LNCaP clone FGC (cell line): ENCODE data around the gene CSPG4.
"Not testable (repeated sequence)": the region's sequence is repeated elsewhere in the genome, so short reads cannot be mapped to it uniquely, and the experiment has no call there.

Source experiments
- DNase-seq: peaks from one replicate; pipeline ENCODE4 v3.0.0-alpha.2; 2011; ENCODE audit warnings: low read depth
- H3K4me3 ChIP-seq: 2 replicates; pipeline ENCODE4 v1.5.1; 2011; ENCODE audit warnings: mild to moderate bottlenecking, low read depth, low read length, control low read depth
- CTCF ChIP-seq: IDR thresholded peaks from 2 replicates; pipeline ENCODE4 v1.5.1; 2012; ENCODE audit warnings: mild to moderate bottlenecking; ENCODE audit not compliant: control insufficient read depth, insufficient read depth; ENCODE audit errors: extremely low read depth

The CSPG4 gene

GRCh38 chr15:75714195-75714594 lies 1.5 kb upstream of the CSPG4 start:
- TF ChIP-seq CTCF = no peak
- H3K4me3 ChIP-seq = no peak overlapping the region
- DNase-seq = no peak

DNA sequence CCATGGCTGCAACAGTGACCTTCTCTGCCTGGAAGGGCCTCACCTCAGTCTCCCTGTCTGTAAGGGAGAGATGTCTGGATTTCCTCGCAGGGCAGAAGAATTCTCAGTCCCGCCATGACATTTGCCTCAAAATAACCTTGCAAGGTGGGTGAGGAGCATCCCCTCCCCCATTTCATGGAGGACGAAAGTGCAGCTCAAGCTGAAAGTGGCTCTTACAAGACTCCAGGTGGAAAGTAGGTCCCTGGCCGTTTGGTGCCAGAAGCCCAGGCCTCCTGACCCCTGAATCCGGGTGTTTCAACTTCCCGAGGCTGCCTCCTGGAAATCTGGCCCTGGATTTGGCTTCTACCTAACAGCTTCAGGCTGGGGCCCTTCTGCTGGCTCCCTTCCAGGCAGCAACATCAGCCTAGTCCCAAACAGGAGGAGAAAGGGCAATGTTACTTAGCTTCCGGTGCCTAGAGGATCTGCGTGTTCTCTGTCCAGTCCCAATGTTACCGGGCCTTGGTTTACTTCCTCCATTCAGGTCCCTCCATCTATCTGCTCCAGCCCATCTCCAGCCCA lies 769 bp upstream of the CSPG4 start:
- TF ChIP-seq CTCF = no peak
- DNase-seq = no peak
- no peak overlapping the region for H3K4me3 ChIP-seq

- DNase-seq, H3K4me3 ChIP-seq: not testable (repeated sequence)
Measured at GRCh38 chr15:75711495-75711894, 1.2 kb downstream of the CSPG4 start.

DNA sequence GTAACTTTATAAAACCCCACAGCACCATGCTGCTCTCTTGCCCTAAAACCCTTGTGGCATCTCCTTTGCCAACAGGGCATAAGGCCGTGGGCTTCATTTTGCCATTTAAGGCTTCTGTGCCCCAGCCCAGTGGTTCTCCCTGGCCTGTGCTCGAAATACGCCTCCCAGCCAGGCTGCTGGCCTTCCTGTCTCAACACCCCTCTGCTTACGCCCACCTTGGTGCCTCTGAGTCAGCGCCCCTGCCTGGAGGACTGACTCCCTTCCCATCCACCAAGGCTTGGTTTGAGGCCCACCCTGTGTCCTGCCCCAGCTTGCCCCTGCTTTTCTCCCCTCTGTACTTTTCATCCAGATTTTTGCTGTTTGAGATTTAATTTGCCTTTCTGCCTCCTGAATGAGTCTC lies 1.8 kb downstream of the CSPG4 start:
- H3K4me3 ChIP-seq, DNase-seq: not testable (repeated sequence)

- DNase-seq, H3K4me3 ChIP-seq: not testable (repeated sequence)
Measured at GRCh38 chr15:75709458-75709857, 3.2 kb downstream of the CSPG4 start.

GRCh38 chr15:75706682-75706954 lies 6.0 kb downstream of the CSPG4 start:
- no peak for DNase-seq
- no peak for TF ChIP-seq CTCF
- H3K4me3 ChIP-seq = no peak overlapping the region

DNA sequence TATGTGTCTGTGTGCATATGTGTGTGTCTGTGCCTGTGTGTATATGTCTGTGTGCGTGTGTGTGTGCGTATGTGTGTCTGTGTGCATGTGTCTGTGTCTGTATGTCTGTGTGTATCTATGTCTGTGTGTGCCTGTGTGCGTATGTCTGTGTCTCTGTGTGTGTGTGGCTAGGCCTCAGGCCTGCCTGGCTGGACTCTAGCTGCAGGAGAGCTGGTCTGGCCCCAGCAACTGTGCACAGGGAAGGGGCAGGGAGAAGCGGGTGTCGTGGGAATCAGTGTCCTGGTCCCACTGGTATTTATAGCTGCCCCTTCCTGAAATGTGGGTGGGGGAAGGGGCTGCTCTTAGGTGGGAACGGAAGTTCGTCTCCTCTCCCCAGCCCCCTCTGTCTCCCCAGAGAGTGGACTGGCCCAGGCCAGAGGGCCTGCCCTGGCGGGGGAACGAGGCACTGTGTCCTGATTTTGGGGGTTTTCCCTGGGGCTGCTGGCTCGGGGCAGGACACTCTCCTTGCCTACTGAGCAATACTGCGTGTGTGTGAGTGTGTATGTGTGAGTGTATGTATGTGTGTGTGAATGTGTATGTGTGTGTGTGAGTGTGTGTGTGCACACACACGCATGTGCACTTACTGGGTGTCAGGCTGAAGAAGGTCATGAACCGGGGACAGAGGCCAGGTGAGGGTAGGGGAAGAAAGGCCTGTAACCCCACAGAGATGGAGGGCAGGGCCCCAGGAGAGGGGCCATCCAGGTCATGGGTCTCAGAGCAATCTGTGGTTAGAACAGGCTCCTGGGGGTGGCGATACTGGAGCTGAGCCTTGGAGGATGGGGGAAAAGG lies 6.6 kb downstream of the CSPG4 start:
- TF ChIP-seq CTCF = no peak
- H3K4me3 ChIP-seq = no peak overlapping the region
- DNase-seq = no peak

- H3K4me3 ChIP-seq, DNase-seq: not testable (repeated sequence)
Measured at GRCh38 chr15:75705375-75705774, 7.3 kb downstream of the CSPG4 start.

DNA sequence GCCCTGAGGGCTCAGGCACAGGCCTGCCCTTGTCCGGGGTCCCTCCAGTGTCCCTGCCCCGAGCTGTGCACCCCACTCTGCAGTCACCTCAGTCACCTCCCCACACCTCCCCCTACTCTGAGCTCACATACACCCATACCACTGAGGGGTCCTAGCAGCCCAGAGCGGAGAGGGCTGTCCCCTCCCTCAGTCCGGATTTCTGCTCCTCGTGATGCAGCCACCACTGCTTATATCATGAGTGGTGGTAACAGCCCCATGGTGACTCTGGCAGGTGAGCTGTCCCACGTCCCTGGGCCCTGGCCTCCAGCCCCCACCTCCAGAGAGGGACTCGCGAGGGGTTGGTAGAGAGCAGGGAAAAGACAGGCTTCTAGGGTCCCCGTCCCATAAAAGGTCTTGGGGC lies 8.0 kb downstream of the CSPG4 start:
- TF ChIP-seq CTCF = no peak
- DNase-seq = no peak
- H3K4me3 ChIP-seq = no peak overlapping the region
